HL-60 (cell line): Measurements from ENCODE around the gene ACSF3.

Experiments used
- DNase-seq, 2 experiments: peaks; one replicate each; pipeline ENCODE4 v3.0.0-alpha.2; 2010 to 2020; ENCODE audit warnings: low read depth in 1 of 2, low spot score in 1 of 2
- H3K27ac ChIP-seq: fragments of 250-450 bp; sonication (Bioruptor Pico); replicated peaks from 2 replicates; pipeline ENCODE4 v1.5.1; 2020; ENCODE audit warnings: mild to moderate bottlenecking, moderate library complexity
- H3K27me3 ChIP-seq: fragments of 250-450 bp; sonication (Bioruptor Pico); 2 replicates; pipeline ENCODE4 v1.5.1; 2021; ENCODE audit warnings: mild to moderate bottlenecking, moderate library complexity; ENCODE audit not compliant: insufficient read depth, poor library complexity, severe bottlenecking
- H3K4me3 ChIP-seq: replicated peaks from 2 replicates; pipeline ENCODE4 v1.5.1; 2011; ENCODE audit warnings: mild to moderate bottlenecking, control low read depth, low read length; ENCODE audit not compliant: insufficient read depth
- CTCF ChIP-seq: IDR thresholded peaks from one replicate; pipeline ENCODE4 v1.5.1; 2011; ENCODE audit warnings: low read length, control low read depth, inconsistent platforms; ENCODE audit not compliant: insufficient read depth
- GABPA ChIP-seq: IDR thresholded peaks from 2 replicates; pipeline ENCODE4 v1.6.1; 2012; ENCODE audit warnings: low read depth
- POLR2AphosphoS5 ChIP-seq: IDR thresholded peaks from 2 replicates; pipeline ENCODE4 v1.6.1; 2012; ENCODE audit warnings: low read depth
- REST ChIP-seq: IDR thresholded peaks from 2 replicates; pipeline ENCODE4 v1.6.1; 2012; ENCODE audit warnings: low read depth; ENCODE audit not compliant: insufficient replicate concordance
- SPI1 ChIP-seq: IDR thresholded peaks from 2 replicates; pipeline ENCODE4 v1.6.1; 2012; ENCODE audit warnings: low read depth, mild to moderate bottlenecking, borderline replicate concordance

Gene ACSF3

GRCh38 chr16:89096768-89097391, 3.2 kb downstream of the ACSF3 start:
- DNase-seq = peak in 1 of 2 experiments; percentile 55
- H3K4me3 ChIP-seq = no peak overlapping the region
- peak overlapping the region; percentile 73 for H3K27ac ChIP-seq
- TF ChIP-seq REST (no peak), POLR2AphosphoS5 (peak; percentile 46)
- no peaks in the 10 kb centered on the region for H3K27me3 ChIP-seq

GRCh38 chr16:89097392-89097772, 3.7 kb downstream of the ACSF3 start:
- Histone ChIP-seq H3K27me3 (no peaks in the 10 kb centered on the region), H3K4me3 (no peak overlapping the region), H3K27ac (peak overlapping the region; percentile 73)
- DNase-seq = no peak
- TF ChIP-seq REST (no peak), SPI1 (no peak), CTCF (no peak), GABPA (no peak), POLR2AphosphoS5 (no peak)

- TF ChIP-seq SPI1 (no peak), CTCF (no peak), REST (no peak), GABPA (no peak), POLR2AphosphoS5 (no peak)
- Histone ChIP-seq H3K4me3 (no peak overlapping the region), H3K27me3 (no peaks in the 10 kb centered on the region), H3K27ac (peak overlapping the region; percentile 73)
- no peak for DNase-seq
Measured at GRCh38 chr16:89098767-89099430, 5.2 kb downstream of the ACSF3 start.
